ENCODE results near the gene BORCS6. TPM values are rescaled to one million over a fixed set of nuclear protein-coding genes. Genes with fewer than 3 reads are reported as not detected.

The BORCS6 gene
- total and polyA plus RNA-seq, 2 of the 13 experiments (the other 11 are each of a cell fraction or from before 2014, with no cell fraction given) = 2.0 to 5.1 TPM

GRCh38 chr17:8186787-8187516 is 3.0 kb downstream of the BORCS6 start (continued):
- TF ChIP-seq HMGXB3 (CRISPR knock-in tag; IDR thresholded peaks at IDR 0.05; ENCODE audit: borderline replicate concordance) = 0 out of 2 replicates have a peak, but pooled peaks have one; percentile 36
- no peak for TF ChIP-seq ZNF496 (CRISPR knock-in tag; IDR thresholded peaks at IDR 0.05; ENCODE audit: insufficient replicate concordance)
- TF ChIP-seq DDIT3 (CRISPR knock-in tag; IDR thresholded peaks at IDR 0.05) = peak; percentile 69; the same call in 1 of the 2 replicates
- TF ChIP-seq SKI (IDR thresholded peaks at IDR 0.05; ENCODE audit: partially characterized antibody) = peak; percentile 16
- TF ChIP-seq KLF11 (CRISPR knock-in tag; IDR thresholded peaks at IDR 0.05) = no peak; the same call in 1 of the 2 replicates
- peak; percentile 90; the same call in 1 of the 2 replicates for TF ChIP-seq IRF9 (CRISPR knock-in tag; IDR thresholded peaks at IDR 0.05; ENCODE audit: borderline replicate concordance)
- 0 out of 2 replicates have a peak, but pooled peaks have one; percentile 4 for TF ChIP-seq ZNF639 (CRISPR knock-in tag; conservative IDR thresholded peaks at IDR 0.05)
- no peak for TF ChIP-seq MXD4 (CRISPR knock-in tag; IDR thresholded peaks at IDR 0.05)
- TF ChIP-seq ZNF513 (CRISPR knock-in tag; conservative IDR thresholded peaks at IDR 0.05) = peak; percentile 92; the same call in 1 of the 2 replicates
- peak; percentile 44; the same call in 1 of the 2 replicates for TF ChIP-seq MED13 (CRISPR knock-in tag; IDR thresholded peaks at IDR 0.05)
- TF ChIP-seq ZNF629 (CRISPR knock-in tag; conservative IDR thresholded peaks at IDR 0.05) = peak; percentile 57
- peak; percentile 90 for TF ChIP-seq PRPF4 (IDR thresholded peaks at IDR 0.05; ENCODE audit: low read depth, low read length, poor library complexity, severe bottlenecking)
- peak; percentile 13; the same call in 1 of the 2 replicates for TF ChIP-seq HOMEZ (CRISPR knock-in tag; IDR thresholded peaks at IDR 0.05; ENCODE audit: low read depth)
- no peak for TF ChIP-seq ZSCAN9 (CRISPR knock-in tag; IDR thresholded peaks at IDR 0.05; ENCODE audit: borderline replicate concordance)
- TF ChIP-seq ZNF20 (CRISPR knock-in tag; IDR thresholded peaks at IDR 0.05) = peak; percentile 87; the same call in 1 of the 2 replicates
- 0 out of 2 replicates have a peak, but pooled peaks have one; percentile 23 for TF ChIP-seq PHF21A (CRISPR knock-in tag; IDR thresholded peaks at IDR 0.05)
- peak; percentile 100 for TF ChIP-seq SSRP1 (CRISPR knock-in tag; IDR thresholded peaks at IDR 0.05)

Measured in HepG2 (cell line).